ENCODE results near the gene AFDN. TPM values are rescaled to one million over a fixed set of nuclear protein-coding genes. Genes with fewer than 3 reads are reported as not detected.

The AFDN gene
- total RNA-seq, 1 donor from 2014 or later = 162 TPM

- H3K36me3 ChIP-seq = no peaks in the 10 kb centered on the region
- no peak overlapping the region for H3K4me3 ChIP-seq
- H3K27ac ChIP-seq = no peak overlapping the region
- no peak for TF ChIP-seq POLR2AphosphoS5 (IDR thresholded peaks at IDR 0.05; ENCODE audit: insufficient read depth in 1 of 2, low read depth in 1 of 2)
- TF ChIP-seq CTCF (IDR thresholded peaks at IDR 0.05) = no peak
- no peak for TF ChIP-seq POLR2A (IDR thresholded peaks at IDR 0.05)
- no peaks in the 10 kb centered on the region for H3K9me3 ChIP-seq
- H3K27me3 ChIP-seq = no peaks in the 10 kb centered on the region
- no peak for DNase-seq (ENCODE audit: extremely low spot score in 2 of 2)
- intact Hi-C loops (cut with DNase I) = no loop called here
- no peaks in the 10 kb centered on the region for H3K4me1 ChIP-seq
Measured at GRCh38 chr6:168020242-168020641, 193.5 kb downstream of the AFDN start.

GRCh38 chr6:168021581-168021980, 194.9 kb downstream of the AFDN start:
- H3K9me3 ChIP-seq = no peaks in the 10 kb centered on the region
- TF ChIP-seq POLR2AphosphoS5 (IDR thresholded peaks at IDR 0.05; ENCODE audit: insufficient read depth in 1 of 2, low read depth in 1 of 2) (no peak), POLR2A (IDR thresholded peaks at IDR 0.05) (no peak), CTCF (IDR thresholded peaks at IDR 0.05) (no peak)
- no peaks in the 10 kb centered on the region for H3K27me3 ChIP-seq
- DNase-seq (ENCODE audit: extremely low spot score in 2 of 2) = no peak
- H3K36me3 ChIP-seq = no peaks in the 10 kb centered on the region
- no peak overlapping the region for H3K4me3 ChIP-seq
- no peak overlapping the region for H3K27ac ChIP-seq
- intact Hi-C loops (cut with DNase I) = no loop called here
- H3K4me1 ChIP-seq = no peaks in the 10 kb centered on the region

Other genes starting within 250 kb of the AFDN start
- gene KIF25, start 170.8 kb downstream of the AFDN start, total RNA-seq = not detected

All from vagina (tissue), 2 donors.